ENCODE data around the gene ZNF214.

The ZNF214 gene

GRCh38 chr11:7020183-7020917 lies at the start of gene ZNF214, which contains the start of gene NLRP14:
Gene ZNF214, minus strand, starts transcription at chr11:7020346. Its CDS starts 17,511 bp downstream, at chr11:7002835.
Gene NLRP14, plus strand, starts transcription at chr11:7020479. Its CDS starts 18,108 bp downstream, at chr11:7038587.
- DNase-seq, result peak; percentile 70

GRCh38 chr11:7062534-7062933 lies 42.4 kb upstream of the ZNF214 start:
- no peak for DNase-seq

GRCh38 chr11:7060868-7061267 lies 40.7 kb upstream of the ZNF214 start:
- DNase-seq, result no peak

GRCh38 chr11:7057641-7058040 lies 37.5 kb upstream of the ZNF214 start:
- DNase-seq, result no peak

GRCh38 chr11:7056828-7057513 lies 36.8 kb upstream of the ZNF214 start:
- DNase-seq, result no peak

GRCh38 chr11:7050191-7050590 lies 30.0 kb upstream of the ZNF214 start:
- DNase-seq, result no peak

GRCh38 chr11:7046474-7047175 lies 26.5 kb upstream of the ZNF214 start:
- no peak for DNase-seq

GRCh38 chr11:7034019-7034418 lies 13.9 kb upstream of the ZNF214 start:
- no peak for DNase-seq

GRCh38 chr11:7032692-7033091 lies 12.5 kb upstream of the ZNF214 start:
- DNase-seq, result no peak

- DNase-seq, result no peak
Measured at GRCh38 chr11:7031471-7031871, 11.3 kb upstream of the ZNF214 start.

GRCh38 chr11:7030836-7031235 lies 10.7 kb upstream of the ZNF214 start:
- DNase-seq, result no peak

- DNase-seq, result no peak
Measured at GRCh38 chr11:7028141-7028540, 8.0 kb upstream of the ZNF214 start.

GRCh38 chr11:7021318-7021717 lies 1.2 kb upstream of the ZNF214 start:
- DNase-seq, result no peak

GRCh38 chr11:7019500-7020182 lies 505 bp downstream of the ZNF214 start:
- DNase-seq, result no peak

- DNase-seq, result no peak
Measured at GRCh38 chr11:7016011-7016410, 4.1 kb downstream of the ZNF214 start.

- no peak for DNase-seq
Measured at GRCh38 chr11:7014118-7014517, 6.0 kb downstream of the ZNF214 start.

- DNase-seq, result peak; percentile 84
Measured at GRCh38 chr11:7004482-7004881, 15.7 kb downstream of the ZNF214 start.

- DNase-seq, result no peak
Measured at GRCh38 chr11:6995703-6996102, 24.4 kb downstream of the ZNF214 start.

GRCh38 chr11:6992457-6993417 lies 27.4 kb downstream of the ZNF214 start:
- no peak for DNase-seq

- DNase-seq, result no peak
Measured at GRCh38 chr11:6992026-6992425, 28.1 kb downstream of the ZNF214 start.

GRCh38 chr11:6991227-6991626 lies 28.9 kb downstream of the ZNF214 start:
- DNase-seq, result no peak

- no peak for DNase-seq
Measured at GRCh38 chr11:6988506-6988905, 31.6 kb downstream of the ZNF214 start.
